Mesothelial cell of epicardium (in vitro differentiated cells): Measurements from ENCODE around the gene CCSER1. TPM values are rescaled to one million over a fixed set of nuclear protein-coding genes. Genes with fewer than 3 reads are reported as not detected.

Experiments used
- DNase-seq, 2 experiments: peaks; one replicate each; pipeline ENCODE4 v3.0.0; 2021; ENCODE audit warnings: low spot score in 2 of 2; ENCODE audit not compliant: unreplicated experiment in 2 of 2
- H3K27ac Mint-ChIP-seq: 2 replicates; pipeline ENCODE4 v1.8.0; 2021; ENCODE audit warnings: mixed read lengths
- H3K27me3 Mint-ChIP-seq: 2 replicates; pipeline ENCODE4 v1.8.0; 2021; ENCODE audit warnings: low read depth, mixed read lengths
- H3K36me3 Mint-ChIP-seq: 2 replicates; pipeline ENCODE4 v1.8.0; 2021; ENCODE audit warnings: mixed read lengths
- H3K4me1 Mint-ChIP-seq: 2 replicates; pipeline ENCODE4 v1.8.0; 2021; ENCODE audit warnings: mixed read lengths
- H3K4me3 Mint-ChIP-seq: 2 replicates; pipeline ENCODE4 v1.8.0; 2021; ENCODE audit warnings: mild to moderate bottlenecking, moderate library complexity, mixed read lengths
- H3K9me3 Mint-ChIP-seq: 2 replicates; pipeline ENCODE4 v1.8.0; 2021; ENCODE audit warnings: mixed read lengths
- CTCF ChIP-seq: fragments of 200-600 bp; sonication (generic); IDR thresholded peaks from one replicate; pipeline ENCODE4 v1.5.0; 2021; ENCODE audit warnings: antibody characterized with exemption; ENCODE audit not compliant: unreplicated experiment
- total RNA-seq: library from RNA; stranded (reverse); gene quantifications from 3 replicates; pipeline ENCODE4 v1.2.1, GENCODE V29; 2021

Gene CCSER1
- total RNA-seq, 1 donor from 2014 or later = 7.2 TPM

GRCh38 chr4:90246816-90247215, 119.6 kb downstream of the CCSER1 start:
- Mint-ChIP-seq H3K36me3 (no peaks in the 10 kb centered on the region), H3K27me3 (peaks cover 2% of the 10 kb centered on the region), H3K9me3 (no peaks in the 10 kb centered on the region), H3K27ac (no peak overlapping the region), H3K4me3 (no peak overlapping the region), H3K4me1 (no peaks in the 10 kb centered on the region)
- TF ChIP-seq CTCF = no peak
- no peak for DNase-seq

DNA sequence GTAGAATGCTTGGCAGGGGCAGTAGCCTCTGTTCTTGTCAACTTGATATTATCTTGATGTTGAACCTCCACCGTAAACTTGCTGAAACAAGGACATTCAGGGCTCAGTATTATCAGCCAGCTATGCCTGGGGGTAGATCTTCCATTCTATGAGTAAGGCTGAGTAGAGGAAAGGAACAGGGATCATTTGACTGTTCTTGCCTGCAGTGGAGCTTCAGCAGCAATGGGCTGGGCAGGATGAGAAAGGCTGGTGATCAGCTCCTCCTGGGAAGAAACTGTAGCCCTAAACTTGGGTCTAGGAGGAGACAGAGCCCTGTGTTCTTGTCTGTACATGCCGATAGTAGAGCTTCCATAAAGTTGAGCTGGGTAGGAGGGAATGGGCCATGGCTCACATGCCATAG, 127.2 kb downstream of the CCSER1 start:
- no peak for TF ChIP-seq CTCF
- Mint-ChIP-seq H3K4me1 (no peaks in the 10 kb centered on the region), H3K9me3 (peaks cover 7% of the 10 kb centered on the region), H3K27ac (no peak overlapping the region), H3K36me3 (no peaks in the 10 kb centered on the region), H3K4me3 (no peak overlapping the region), H3K27me3 (peaks cover 2% of the 10 kb centered on the region)
- DNase-seq = no peak

DNA sequence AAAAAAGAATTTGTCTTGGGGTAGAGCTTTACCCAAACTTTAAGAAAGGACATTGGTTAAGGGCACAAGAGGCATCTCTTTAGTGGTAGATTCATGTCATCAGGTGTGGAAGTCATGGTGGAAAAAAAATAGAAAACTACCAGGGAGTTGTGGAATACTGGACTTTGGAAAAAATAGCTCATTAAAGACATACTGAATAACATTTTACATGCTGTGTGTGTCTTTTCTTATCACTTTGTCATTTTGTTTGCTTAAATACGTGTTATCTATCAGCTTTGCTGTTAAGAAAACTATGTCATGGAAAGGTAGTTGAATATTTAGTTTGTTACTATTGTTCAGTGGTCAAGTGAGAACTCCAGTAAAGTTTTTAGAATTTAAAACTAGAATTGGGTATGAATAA, 147.0 kb downstream of the CCSER1 start:
- H3K9me3 Mint-ChIP-seq = peaks cover 30% of the 10 kb centered on the region
- TF ChIP-seq CTCF = no peak
- peaks cover 2% of the 10 kb centered on the region for H3K27me3 Mint-ChIP-seq

DNA sequence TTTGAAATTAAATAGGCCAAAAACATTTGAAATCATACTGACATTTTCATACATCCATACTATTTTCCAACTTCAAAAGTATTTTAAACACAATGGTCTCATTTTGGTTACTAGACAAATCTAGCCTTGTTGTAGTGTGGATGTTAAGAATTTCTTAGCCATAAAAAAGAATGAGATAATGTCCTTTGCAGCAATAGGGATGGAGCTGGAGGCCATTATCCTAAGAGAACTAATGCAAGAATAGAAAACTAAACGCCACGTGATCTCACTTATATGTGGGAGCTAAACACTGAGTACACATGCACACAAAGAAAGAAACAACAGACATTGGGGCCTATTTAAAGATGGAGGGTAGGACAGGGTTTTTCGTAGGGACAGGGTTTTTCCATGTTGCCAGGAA, 153.8 kb downstream of the CCSER1 start:
- Mint-ChIP-seq H3K36me3 (peaks cover 2% of the 10 kb centered on the region), H3K4me3 (no peak overlapping the region), H3K27me3 (no peaks in the 10 kb centered on the region), H3K9me3 (peaks cover 6% of the 10 kb centered on the region), H3K4me1 (peaks cover 18% of the 10 kb centered on the region), H3K27ac (no peak overlapping the region)
- DNase-seq = no peak
- TF ChIP-seq CTCF = no peak

More for the DNA sequence above, 147.0 kb downstream of the CCSER1 start:
- no peak for DNase-seq
- H3K27ac Mint-ChIP-seq = no peak overlapping the region
- H3K4me1 Mint-ChIP-seq = no peaks in the 10 kb centered on the region
- no peak overlapping the region for H3K4me3 Mint-ChIP-seq
- H3K36me3 Mint-ChIP-seq = peaks cover 6% of the 10 kb centered on the region

DNA sequence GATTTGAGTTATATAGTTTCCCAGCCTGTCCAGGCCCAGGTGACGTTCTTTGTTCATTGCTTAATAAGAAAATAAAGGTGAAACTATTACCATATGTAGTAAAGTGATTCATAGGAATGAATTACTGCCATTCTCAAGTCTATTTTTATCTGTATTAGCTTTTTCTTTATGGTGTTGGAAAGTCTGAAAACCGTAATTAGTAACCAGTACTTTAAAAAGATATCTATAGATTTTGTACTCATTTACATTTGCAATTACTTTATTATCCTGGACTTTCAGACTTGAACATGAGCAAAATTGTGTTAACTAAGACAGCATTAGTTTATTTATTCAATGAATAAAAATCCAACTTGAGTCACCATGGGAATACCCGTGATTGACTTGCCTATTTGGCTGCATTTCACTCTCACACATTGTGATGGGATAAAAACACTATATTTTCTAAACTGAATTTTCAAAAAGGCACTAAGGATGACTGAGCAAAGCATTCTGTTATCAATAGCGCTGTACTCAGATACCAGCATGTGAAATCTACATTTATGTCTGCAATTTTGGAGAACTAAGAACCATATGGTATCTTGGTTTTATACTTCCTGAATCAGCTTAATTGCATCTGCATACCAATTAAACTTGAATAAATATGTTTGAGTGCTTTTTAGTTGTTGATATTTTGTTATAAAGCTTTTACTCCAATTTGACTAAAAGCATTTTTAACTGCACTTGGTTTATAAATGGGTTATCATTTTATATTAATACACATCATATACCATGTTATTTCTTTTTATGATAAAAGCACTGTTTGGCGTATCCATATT, 154.6 kb downstream of the CCSER1 start:
- no peak overlapping the region for H3K4me3 Mint-ChIP-seq
- peaks cover 6% of the 10 kb centered on the region for H3K9me3 Mint-ChIP-seq
- H3K36me3 Mint-ChIP-seq = peaks cover 2% of the 10 kb centered on the region
- H3K27ac Mint-ChIP-seq = no peak overlapping the region
- peaks cover 18% of the 10 kb centered on the region for H3K4me1 Mint-ChIP-seq
- no peaks in the 10 kb centered on the region for H3K27me3 Mint-ChIP-seq
- no peak for TF ChIP-seq CTCF
- DNase-seq = no peak
